WERI-Rb-1 (cell line): ENCODE measurements around the gene PCDH1.

Source experiments
- DNase-seq: peaks from one replicate; pipeline ENCODE4 v3.0.0-alpha.2; 2020
- H3K27ac ChIP-seq: fragments of 250-450 bp; sonication (Bioruptor Pico); 2 replicates; pipeline ENCODE4 v1.5.1; 2020; ENCODE audit warnings: mild to moderate bottlenecking, moderate library complexity
- H3K27me3 ChIP-seq: fragments of 250-450 bp; sonication (Bioruptor Pico); 2 replicates; pipeline ENCODE4 v1.5.1; 2021; ENCODE audit warnings: mild to moderate bottlenecking, low read depth, moderate library complexity; ENCODE audit not compliant: insufficient read depth, severe bottlenecking
- H3K36me3 ChIP-seq: fragments of 250-450 bp; sonication (Bioruptor Pico); 2 replicates; pipeline ENCODE4 v1.5.1; 2020; ENCODE audit warnings: mild to moderate bottlenecking, moderate library complexity
- H3K4me3 ChIP-seq: 2 replicates; pipeline ENCODE4 v1.5.1; 2011; ENCODE audit warnings: low read depth, mild to moderate bottlenecking, control low read depth, low read length
- H3K9me3 ChIP-seq: fragments of 250-450 bp; sonication (Bioruptor Pico); 2 replicates; pipeline ENCODE4 v1.5.1; 2021; ENCODE audit warnings: mild to moderate bottlenecking, moderate library complexity; ENCODE audit not compliant: severe bottlenecking
- CTCF ChIP-seq: IDR thresholded peaks from 2 replicates; pipeline ENCODE4 v1.5.1; 2011; ENCODE audit warnings: low read depth, mild to moderate bottlenecking, control low read depth, inconsistent platforms, low read length

PCDH1 gene

GRCh38 chr5:141872496-141873356 is 5.5 kb downstream of the PCDH1 start:
- Histone ChIP-seq H3K27me3 (peaks cover 21% of the 10 kb centered on the region), H3K36me3 (no peaks in the 10 kb centered on the region), H3K27ac (no peak overlapping the region), H3K4me3 (no peak overlapping the region), H3K9me3 (no peaks in the 10 kb centered on the region)
- TF ChIP-seq CTCF = no peak
- no peak for DNase-seq

DNA sequence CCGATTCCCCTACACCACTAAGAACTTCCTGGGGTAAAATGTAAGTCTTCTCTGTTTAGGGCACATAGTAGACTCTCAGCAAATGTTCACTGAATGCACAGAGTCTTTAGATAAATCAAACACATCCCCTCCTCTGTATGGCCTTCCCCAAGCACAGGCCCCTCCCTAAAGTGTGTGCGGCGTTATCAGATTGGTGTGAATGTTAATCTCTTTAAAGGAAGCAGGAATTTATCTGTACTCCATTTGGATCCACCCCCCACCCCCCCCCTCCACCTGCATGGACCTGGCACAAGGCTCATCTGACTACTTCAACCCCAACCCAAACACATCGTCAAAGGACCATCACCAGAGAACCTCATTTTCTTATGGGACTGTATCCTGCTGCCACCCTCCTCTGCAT is 6.3 kb downstream of the PCDH1 start:
- Histone ChIP-seq H3K4me3 (no peak overlapping the region), H3K9me3 (no peaks in the 10 kb centered on the region), H3K27ac (no peak overlapping the region), H3K36me3 (no peaks in the 10 kb centered on the region), H3K27me3 (peaks cover 13% of the 10 kb centered on the region)
- DNase-seq = no peak
- no peak for TF ChIP-seq CTCF

- DNase-seq = no peak
- Histone ChIP-seq H3K4me3 (no peak overlapping the region), H3K27me3 (peaks cover 5% of the 10 kb centered on the region), H3K27ac (no peak overlapping the region), H3K36me3 (no peaks in the 10 kb centered on the region), H3K9me3 (no peaks in the 10 kb centered on the region)
- TF ChIP-seq CTCF = no peak
Measured at GRCh38 chr5:141870871-141871270, 7.3 kb downstream of the PCDH1 start.

- Histone ChIP-seq H3K27me3 (peaks cover 5% of the 10 kb centered on the region), H3K27ac (no peak overlapping the region), H3K36me3 (no peaks in the 10 kb centered on the region), H3K4me3 (no peak overlapping the region), H3K9me3 (no peaks in the 10 kb centered on the region)
- no peak for TF ChIP-seq CTCF
- DNase-seq = no peak
Measured at GRCh38 chr5:141870228-141870627, 8.0 kb downstream of the PCDH1 start.

DNA sequence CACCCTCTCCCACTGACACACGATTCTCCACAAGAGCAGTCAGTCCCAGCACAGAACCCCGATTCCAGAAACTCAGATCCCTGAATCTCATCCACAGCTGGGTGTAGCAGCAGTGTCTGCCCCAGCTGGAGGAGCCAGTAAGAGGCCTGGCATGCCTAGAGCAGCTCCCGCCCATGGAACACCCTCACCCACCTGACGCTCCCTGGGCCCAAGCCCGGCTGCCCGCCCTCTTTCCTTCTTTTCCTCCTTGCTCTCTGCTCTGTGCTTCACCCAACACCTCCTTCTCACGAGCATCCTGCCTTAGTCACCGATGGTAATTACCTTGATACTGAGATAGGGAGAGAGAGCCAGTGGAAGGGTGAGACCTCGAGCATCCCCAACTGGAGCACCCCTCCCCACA is 8.7 kb downstream of the PCDH1 start:
- no peaks in the 10 kb centered on the region for H3K9me3 ChIP-seq
- TF ChIP-seq CTCF = no peak
- H3K36me3 ChIP-seq = no peaks in the 10 kb centered on the region
- no peak for DNase-seq
- no peak overlapping the region for H3K27ac ChIP-seq
- no peaks in the 10 kb centered on the region for H3K27me3 ChIP-seq
- no peak overlapping the region for H3K4me3 ChIP-seq

DNA sequence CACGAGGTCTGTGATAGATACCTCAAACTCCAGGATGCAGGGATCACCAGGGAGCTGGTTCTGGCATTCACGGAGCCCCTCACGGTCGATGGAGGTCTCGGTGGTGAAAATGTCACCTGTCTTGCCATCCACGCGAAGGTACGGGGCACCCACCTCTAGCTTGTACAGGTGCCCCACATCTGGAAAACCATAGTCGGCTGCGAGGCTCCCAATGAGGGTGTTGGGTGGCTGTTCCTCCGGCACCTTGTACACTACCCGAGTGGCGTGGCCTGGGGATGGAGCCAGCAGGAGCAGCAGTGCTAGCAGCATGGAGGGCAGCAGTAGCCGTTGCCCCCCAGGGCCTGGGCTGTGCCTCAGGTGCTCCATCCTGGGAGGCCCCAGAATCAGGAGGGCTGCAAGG is 9.2 kb downstream of the PCDH1 start:
- no peak for TF ChIP-seq CTCF
- H3K27ac ChIP-seq = no peak overlapping the region
- no peak for DNase-seq
- no peaks in the 10 kb centered on the region for H3K9me3 ChIP-seq
- no peaks in the 10 kb centered on the region for H3K36me3 ChIP-seq
- no peak overlapping the region for H3K4me3 ChIP-seq
- no peaks in the 10 kb centered on the region for H3K27me3 ChIP-seq
